Endothelial cell of umbilical vein (primary cell): ENCODE data around the gene CYP46A1. TPM values are rescaled to one million over a fixed set of nuclear protein-coding genes. Genes with fewer than 3 reads are reported as not detected.

ENCODE experiments used
- BruUV-seq: library from RNA; stranded (reverse); fragments of 400-500 nt; replicated peaks from 2 replicates; lab custom pipeline; 2021; lab: Mats Ljungman, UMichigan
- CTCF ChIA-PET: fragments of 300-600, 350-600 bp; sonication (Branson Sonifier 250); formaldehyde crosslinking; loops from one replicate; lab custom pipeline; 2021; ENCODE audit warnings: antibody characterized with exemption, inconsistent platforms; lab: Charles Lee
- POLR2A ChIA-PET: fragments of 300-600, 350-600 bp; sonication (Branson Sonifier 250); formaldehyde crosslinking; loops from one replicate; lab custom pipeline; 2021; ENCODE audit warnings: antibody characterized with exemption, inconsistent platforms; lab: Charles Lee
- DNase-seq: peaks from one replicate; pipeline ENCODE4 v3.0.0-alpha.2; 2011; ENCODE audit warnings: low read depth, low spot score
- FAIRE-seq: peaks from 2 replicates; lab custom pipeline; 2011; peaks lifted over from hg19 to GRCh38; lab: Jason Lieb, UNC
- H2AFZ ChIP-seq: 2 replicates; pipeline ENCODE4 v1.6.0; 2012; ENCODE audit warnings: low read depth, low read length, control low read depth, inconsistent platforms
- H3K27ac ChIP-seq: 2 replicates; pipeline ENCODE4 v1.5.1; 2011; ENCODE audit warnings: low read depth, mild to moderate bottlenecking, control low read depth, low read length, moderate library complexity; ENCODE audit not compliant: insufficient read depth
- H3K27me3 ChIP-seq, 2 experiments: 2 replicates each; pipeline versions ENCODE4 v1.6.0 to v1.6.1; 2011; ENCODE audit warnings: low read length in 2 of 2, mixed read lengths in 1 of 2; ENCODE audit not compliant: control insufficient read depth in 2 of 2, insufficient read depth in 2 of 2
- H3K36me3 ChIP-seq, 2 experiments: 2 replicates in 1 of 2; 3 replicates in 1 of 2; pipeline ENCODE4 v1.5.1; 2011; ENCODE audit warnings: low read length in 2 of 2, mild to moderate bottlenecking in 1 of 2, moderate library complexity in 1 of 2; ENCODE audit not compliant: control insufficient read depth in 2 of 2, insufficient read depth in 2 of 2; ENCODE audit errors: extremely low read depth in 1 of 2
- H3K4me1 ChIP-seq: 3 replicates; pipeline ENCODE4 v1.5.1; 2011; ENCODE audit warnings: mild to moderate bottlenecking, low read length; ENCODE audit not compliant: control insufficient read depth, insufficient read depth; ENCODE audit errors: extremely low read depth
- H3K4me2 ChIP-seq: 2 replicates; pipeline ENCODE4 v1.6.1; 2011; ENCODE audit warnings: low read length, control low read depth, mixed read lengths; ENCODE audit not compliant: insufficient read depth
- H3K4me3 ChIP-seq, 3 experiments: fragments of 200-600 bp in 1 of 3; sonication (generic), shearing (Covaris generic) in 1 of 3; replicated peaks in 1 of 3; 2 replicates each; pipeline ENCODE4 v1.5.1; 2011 to 2016; ENCODE audit warnings: control low read depth in 3 of 3, low read length in 3 of 3, mild to moderate bottlenecking in 2 of 3, inconsistent platforms in 1 of 3, low read depth in 1 of 3, moderate library complexity in 1 of 3; ENCODE audit not compliant: insufficient read depth in 1 of 3
- H3K79me2 ChIP-seq: 2 replicates; pipeline ENCODE4 v1.6.0; 2012; ENCODE audit warnings: low read length, inconsistent platforms; ENCODE audit not compliant: control insufficient read depth, insufficient read depth
- H3K9ac ChIP-seq: replicated peaks from 2 replicates; pipeline ENCODE3; 2011; ENCODE audit warnings: low read length, control low read depth; ENCODE audit not compliant: insufficient read depth; ENCODE audit errors: extremely low read depth
- H3K9me1 ChIP-seq: replicated peaks from 3 replicates; pipeline ENCODE4 v1.6.0; 2011; ENCODE audit warnings: mild to moderate bottlenecking, low read length; ENCODE audit not compliant: control insufficient read depth, insufficient read depth; ENCODE audit errors: extremely low read depth
- H3K9me3 ChIP-seq: replicated peaks from 2 replicates; pipeline ENCODE4 v1.5.1; 2012; ENCODE audit warnings: low read length, inconsistent platforms; ENCODE audit not compliant: control insufficient read depth, insufficient read depth
- H4K20me1 ChIP-seq: replicated peaks from 2 replicates; pipeline ENCODE3; 2011; ENCODE audit warnings: mild to moderate bottlenecking, low read length; ENCODE audit not compliant: control insufficient read depth, insufficient read depth; ENCODE audit errors: extremely low read depth
- JUN ChIP-seq: IDR thresholded peaks from 2 replicates; pipeline ENCODE4 v1.6.1; 2011; ENCODE audit warnings: borderline replicate concordance, low read depth; ENCODE audit not compliant: insufficient read length, insufficient read depth
- POLR2AphosphoS5 ChIP-seq: IDR thresholded peaks from 2 replicates; pipeline ENCODE4 v1.6.1; 2012; ENCODE audit warnings: low read depth, mild to moderate bottlenecking, control low read depth, low read length, moderate library complexity; ENCODE audit not compliant: insufficient read depth
- dilution Hi-C: fragments of 300-500 bp; cut with MboI; formaldehyde crosslinking; loops from one replicate; pipeline ENCODE4 v1.15.0; 2019; ENCODE audit warnings: low sequenced_read_pairs; ENCODE audit not compliant: extremely low pct_ligation_motif_present
- intact Hi-C: fragments of 100-400 bp; cut with micrococcal nuclease; formaldehyde crosslinking; loops from one replicate; pipeline ENCODE4 v1.10.0; 2022
- polyA plus RNA-seq, 4 experiments: library from polyadenylated mRNA; depleted of rRNA in 3 of 4; stranded (reverse) in 3 of 4; unstranded in 1 of 4; fragments of >200 nt; gene quantifications; 2 replicates each; pipeline versions ENCODE4 v1.2.1 to v1.2.3, GENCODE V29; 2011 to 2012; ENCODE audit warnings: missing spikeins in 1 of 4
- total RNA-seq: library from RNA; stranded (reverse); gene quantifications from 2 replicates; pipeline ENCODE4 v1.2.3, GENCODE V29; 2021
- TF ChIP-seq, protein P1 (sequence below), 2 donors: IDR thresholded peaks; 1 replicate in 1 of 2; 2 replicates in 1 of 2; pipeline ENCODE4 v1.5.1; 2011; ENCODE audit warnings: low read length in 2 of 2, mild to moderate bottlenecking in 2 of 2, moderate library complexity in 2 of 2, control low read depth in 1 of 2, inconsistent platforms in 1 of 2, low read depth in 1 of 2; ENCODE audit not compliant: insufficient read depth in 1 of 2; ENCODE audit errors: extremely low read depth in 1 of 2

CYP46A1 gene
- total and polyA plus RNA-seq, 2 donors (not counting 3 experiments of a cell fraction or from before 2014, with no cell fraction given) = 0.03 to 0.24 TPM

DNA sequence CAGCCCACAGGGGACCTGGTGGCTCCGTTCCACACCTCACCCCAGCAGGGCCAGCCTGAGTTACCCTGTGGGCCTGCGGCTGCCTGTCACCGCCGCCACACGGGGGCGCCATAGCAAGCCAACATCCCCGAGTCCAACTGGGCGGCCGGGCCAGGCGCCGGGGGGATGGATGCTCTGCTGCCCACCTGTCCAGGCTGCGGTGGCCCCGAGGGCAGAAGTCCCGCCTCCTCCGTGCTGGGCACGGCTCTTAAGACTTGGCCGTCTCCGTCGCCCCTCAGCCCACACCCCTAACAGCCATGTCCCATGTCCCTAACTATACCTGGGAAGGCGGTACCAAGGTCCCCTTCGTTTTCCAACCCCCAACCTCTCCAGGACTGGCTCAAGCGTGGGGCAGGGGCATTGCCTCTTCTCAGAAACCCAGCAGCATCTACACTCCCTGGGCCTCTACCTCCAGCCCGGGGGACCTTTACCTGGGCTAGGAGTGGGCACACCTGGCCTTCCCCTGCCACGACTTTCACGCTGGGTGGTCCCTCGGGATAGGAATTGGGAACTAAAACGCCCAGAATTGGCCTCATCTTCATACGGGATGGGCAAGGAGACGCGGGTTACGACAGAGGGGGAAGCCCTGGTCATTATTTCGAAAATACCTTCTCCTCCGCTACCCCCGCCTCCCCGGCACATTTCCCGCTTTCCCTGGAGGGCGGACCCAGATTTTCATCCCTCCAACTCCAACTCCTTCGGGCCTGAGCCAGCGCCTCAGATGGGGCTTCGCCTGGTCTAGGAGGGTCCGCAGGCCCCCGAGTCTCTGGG lies 1.1 kb upstream of the CYP46A1 start:
- Histone ChIP-seq H4K20me1 (no peaks in the 10 kb centered on the region), H3K27ac (peak overlapping the region; percentile 74), H3K36me3 (no peaks in the 10 kb centered on the region), H3K4me3 (peak overlapping the region; percentile 56 to 94 (median 74)), H2AFZ (peak overlapping the region; percentile 99), H3K79me2 (no peaks in the 10 kb centered on the region), H3K4me1 (peaks cover 8% of the 10 kb centered on the region), H3K9me1 (no peaks in the 10 kb centered on the region), H3K9ac (peak overlapping the region; percentile 91), H3K9me3 (no peaks in the 10 kb centered on the region), H3K4me2 (peak overlapping the region; percentile 95), H3K27me3 (peaks cover 5 to 11% of the 10 kb centered on the region in 2 experiments)
- FAIRE-seq (peak; percentile 86), DNase-seq (peak; percentile 60)
- no peak for TF ChIP-seq JUN
- peak; percentile 19 for TF ChIP-seq POLR2AphosphoS5
- TF ChIP-seq, protein P1, sequence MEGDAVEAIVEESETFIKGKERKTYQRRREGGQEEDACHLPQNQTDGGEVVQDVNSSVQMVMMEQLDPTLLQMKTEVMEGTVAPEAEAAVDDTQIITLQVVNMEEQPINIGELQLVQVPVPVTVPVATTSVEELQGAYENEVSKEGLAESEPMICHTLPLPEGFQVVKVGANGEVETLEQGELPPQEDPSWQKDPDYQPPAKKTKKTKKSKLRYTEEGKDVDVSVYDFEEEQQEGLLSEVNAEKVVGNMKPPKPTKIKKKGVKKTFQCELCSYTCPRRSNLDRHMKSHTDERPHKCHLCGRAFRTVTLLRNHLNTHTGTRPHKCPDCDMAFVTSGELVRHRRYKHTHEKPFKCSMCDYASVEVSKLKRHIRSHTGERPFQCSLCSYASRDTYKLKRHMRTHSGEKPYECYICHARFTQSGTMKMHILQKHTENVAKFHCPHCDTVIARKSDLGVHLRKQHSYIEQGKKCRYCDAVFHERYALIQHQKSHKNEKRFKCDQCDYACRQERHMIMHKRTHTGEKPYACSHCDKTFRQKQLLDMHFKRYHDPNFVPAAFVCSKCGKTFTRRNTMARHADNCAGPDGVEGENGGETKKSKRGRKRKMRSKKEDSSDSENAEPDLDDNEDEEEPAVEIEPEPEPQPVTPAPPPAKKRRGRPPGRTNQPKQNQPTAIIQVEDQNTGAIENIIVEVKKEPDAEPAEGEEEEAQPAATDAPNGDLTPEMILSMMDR (IDR thresholded peaks at IDR 0.05; ENCODE audit: extremely low read depth in 1 of 2, insufficient read depth in 1 of 2, low read depth in 1 of 2, low read length in 2 of 2) = peak; percentile 93 to 98
- ChIA-PET CTCF (interaction anchor here (0.7 to 4.5 kb wide), 11 partner anchors 30 to 264 kb away, joined by 3 to 27 read pairs (median 4); no protein-coding TSS in a partner anchor), POLR2A (no interaction called here)
- dilution Hi-C loops = no loop called here
- intact Hi-C loops = loop anchor here (1.0 to 5.0 kb wide), 5 partner anchors 49 to 264 kb away; no protein-coding TSS in a partner anchor
- TSS peak; percentile 90 for BruUV-seq
